DMS 273 (cell line): ENCODE data around the gene MAML3.

Experiments
- DNase-seq: peaks from one replicate; lab custom pipeline; 2025; ENCODE audit not compliant: unreplicated experiment; lab: John Stamatoyannopoulos, UW

Gene MAML3

GRCh38 chr4:139672732-139673131 is 481.3 kb downstream of the MAML3 start:
- DNase-seq = no peak

- DNase-seq = no peak
These were observed 481.8 kb downstream of the MAML3 start for GRCh38 chr4:139672215-139672614.

- DNase-seq = no peak
These were observed 483.2 kb downstream of the MAML3 start for GRCh38 chr4:139670775-139671174.

GRCh38 chr4:139669890-139670289 is 484.1 kb downstream of the MAML3 start:
- DNase-seq = no peak

GRCh38 chr4:139669335-139669734 is 484.6 kb downstream of the MAML3 start:
- DNase-seq = no peak

- DNase-seq = no peak
These were observed 485.3 kb downstream of the MAML3 start for GRCh38 chr4:139668658-139669201.

GRCh38 chr4:139668036-139668435 is 485.9 kb downstream of the MAML3 start:
- no peak for DNase-seq
